Kidney capillary endothelial cell (primary cell): ENCODE measurements around the gene RPS19.
A peak's percentile ranks its signal among the peaks of the same experiment; 100 is the strongest.

Experiments
- DNase-seq: peaks from one replicate; pipeline ENCODE4 v3.0.0-alpha.2; 2018; ENCODE audit warnings: low spot score

RPS19 gene

DNA sequence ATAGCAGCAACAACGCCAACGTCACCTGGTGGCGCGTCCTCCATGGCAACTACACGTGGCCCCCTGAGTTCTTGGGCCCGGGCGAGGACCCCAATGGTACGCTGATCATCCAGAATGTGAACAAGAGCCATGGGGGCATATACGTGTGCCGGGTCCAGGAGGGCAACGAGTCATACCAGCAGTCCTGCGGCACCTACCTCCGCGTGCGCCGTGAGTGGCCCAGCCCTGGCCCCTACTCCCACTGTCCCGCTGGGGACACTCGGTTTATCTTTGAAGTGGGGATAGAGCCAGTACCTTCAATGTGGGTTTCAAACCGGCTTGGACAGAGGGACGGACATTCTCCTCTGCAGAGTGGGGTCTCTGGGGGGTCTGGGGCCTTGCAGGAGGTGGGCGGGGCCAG is 19.0 kb downstream of the RPS19 start:
- DNase-seq, result no peak

DNA sequence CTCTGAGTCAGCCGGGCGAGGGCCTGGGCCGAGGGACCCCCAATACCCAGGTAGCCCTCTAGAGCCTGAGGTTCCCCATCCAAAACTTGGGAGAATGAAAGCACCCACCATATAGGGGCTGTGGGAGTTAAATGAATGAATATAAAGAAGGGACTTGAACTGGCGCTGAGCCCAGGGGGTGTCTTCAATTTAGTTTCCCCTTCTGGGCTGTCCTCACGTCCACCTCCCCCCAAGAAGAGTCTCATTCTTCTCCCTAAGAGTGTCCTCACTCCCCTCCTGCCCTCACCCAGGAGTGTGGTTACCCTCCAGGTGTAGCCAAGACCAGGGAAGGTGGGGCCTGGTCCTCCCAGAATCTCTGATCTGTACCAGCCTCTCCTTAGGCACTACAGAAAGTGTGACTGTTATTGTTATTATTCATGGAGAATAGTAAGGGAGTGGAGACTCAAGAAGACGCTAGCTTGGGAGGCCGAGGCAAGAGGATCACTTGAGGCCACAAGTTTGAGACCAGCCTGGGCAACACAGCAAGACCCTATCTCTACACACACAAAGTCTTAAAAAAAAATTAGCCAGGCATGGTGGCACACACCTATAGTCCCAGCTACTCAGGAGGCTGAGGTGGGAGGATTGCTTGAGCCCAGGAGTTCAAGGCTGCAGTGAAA is 19.7 kb downstream of the RPS19 start:
- DNase-seq, result no peak

DNA sequence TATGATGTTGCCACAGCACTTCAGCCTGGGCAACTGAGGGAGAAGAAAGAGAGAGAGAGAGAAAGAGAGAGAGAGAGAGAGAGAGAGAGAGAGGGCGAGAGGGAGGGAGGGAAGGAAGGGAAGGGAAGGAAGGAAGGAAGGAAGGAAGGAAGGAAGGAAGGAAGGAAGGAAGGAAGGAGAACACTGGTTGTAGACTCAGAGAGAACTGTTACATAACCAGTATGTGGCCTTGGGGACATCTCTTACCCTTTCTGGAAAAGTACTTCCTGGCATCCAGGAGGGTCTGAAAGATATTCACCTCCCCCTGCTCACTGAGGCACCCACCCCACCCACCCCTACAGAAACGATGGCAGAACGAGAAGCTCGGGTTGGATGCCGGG is 20.3 kb downstream of the RPS19 start:
- DNase-seq, result no peak

DNA sequence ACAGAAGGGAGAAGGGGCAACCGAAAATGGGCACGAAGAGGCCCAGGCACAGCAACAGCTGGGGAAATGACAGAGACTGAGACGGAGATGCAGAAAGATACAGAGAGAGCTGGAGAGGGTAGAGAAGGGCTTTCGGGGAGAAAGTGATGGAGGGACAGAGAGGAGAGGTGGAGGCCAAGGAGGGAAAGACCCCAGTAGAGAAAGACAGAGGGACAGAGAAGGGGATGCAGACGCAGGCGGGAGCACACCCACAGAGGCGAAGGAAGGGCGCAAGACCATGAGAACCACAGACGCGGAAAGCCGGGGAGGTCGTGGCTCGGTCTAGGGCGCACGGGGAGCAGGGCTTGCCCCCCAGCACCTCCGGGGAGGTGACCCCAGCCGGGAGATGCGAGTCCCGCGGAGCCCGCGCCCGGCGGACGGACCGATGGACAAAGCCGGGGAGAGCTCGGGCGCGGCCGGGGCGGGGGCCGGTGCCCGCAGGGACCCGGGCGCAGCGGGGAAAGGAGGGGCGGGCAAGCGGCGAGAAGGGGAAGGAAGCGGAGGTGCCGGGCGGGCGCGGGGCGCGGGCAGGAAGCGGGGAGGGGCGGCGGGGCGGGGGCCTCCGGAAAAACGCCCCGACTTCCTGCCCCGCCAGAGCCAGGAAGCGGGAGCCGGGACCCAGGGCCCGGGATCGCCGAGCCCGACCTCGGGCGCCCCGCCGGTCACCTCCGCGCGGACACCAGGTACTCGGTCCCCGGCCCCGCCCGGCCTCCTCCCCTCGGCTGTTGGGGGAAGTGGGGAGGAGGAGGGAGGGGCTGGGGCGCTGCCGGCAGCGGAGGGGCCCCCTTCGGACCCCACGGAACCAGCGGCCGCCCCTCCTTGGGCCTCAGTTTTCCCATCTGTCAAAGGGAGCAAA is 22.8 kb downstream of the RPS19 start, which contains the start of gene ARHGEF1:
TSS of gene ARHGEF1 (plus strand) at position 617 of the 895 bp plus-strand sequence. CDS start 4,899 bp downstream, outside the sequence.
- DNase-seq, result peak; percentile 55

DNA sequence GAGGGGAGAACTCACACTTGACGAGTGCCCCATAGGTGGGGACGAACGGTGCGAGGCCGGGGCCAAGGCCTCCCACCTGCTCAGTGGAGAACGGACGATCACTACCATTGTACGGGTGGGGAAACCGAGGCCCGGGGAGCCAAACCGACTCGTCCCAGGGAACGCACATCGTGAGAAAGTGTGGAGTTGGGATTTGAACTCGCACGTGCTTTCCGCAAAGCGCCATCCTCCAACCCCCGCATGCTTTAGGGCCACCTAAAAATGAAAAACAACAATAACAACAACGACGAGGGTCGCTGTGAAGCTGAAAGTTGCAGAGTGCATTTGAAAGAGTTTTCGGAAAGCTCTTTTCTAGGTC is 23.4 kb downstream of the RPS19 start:
- no peak for DNase-seq

DNA sequence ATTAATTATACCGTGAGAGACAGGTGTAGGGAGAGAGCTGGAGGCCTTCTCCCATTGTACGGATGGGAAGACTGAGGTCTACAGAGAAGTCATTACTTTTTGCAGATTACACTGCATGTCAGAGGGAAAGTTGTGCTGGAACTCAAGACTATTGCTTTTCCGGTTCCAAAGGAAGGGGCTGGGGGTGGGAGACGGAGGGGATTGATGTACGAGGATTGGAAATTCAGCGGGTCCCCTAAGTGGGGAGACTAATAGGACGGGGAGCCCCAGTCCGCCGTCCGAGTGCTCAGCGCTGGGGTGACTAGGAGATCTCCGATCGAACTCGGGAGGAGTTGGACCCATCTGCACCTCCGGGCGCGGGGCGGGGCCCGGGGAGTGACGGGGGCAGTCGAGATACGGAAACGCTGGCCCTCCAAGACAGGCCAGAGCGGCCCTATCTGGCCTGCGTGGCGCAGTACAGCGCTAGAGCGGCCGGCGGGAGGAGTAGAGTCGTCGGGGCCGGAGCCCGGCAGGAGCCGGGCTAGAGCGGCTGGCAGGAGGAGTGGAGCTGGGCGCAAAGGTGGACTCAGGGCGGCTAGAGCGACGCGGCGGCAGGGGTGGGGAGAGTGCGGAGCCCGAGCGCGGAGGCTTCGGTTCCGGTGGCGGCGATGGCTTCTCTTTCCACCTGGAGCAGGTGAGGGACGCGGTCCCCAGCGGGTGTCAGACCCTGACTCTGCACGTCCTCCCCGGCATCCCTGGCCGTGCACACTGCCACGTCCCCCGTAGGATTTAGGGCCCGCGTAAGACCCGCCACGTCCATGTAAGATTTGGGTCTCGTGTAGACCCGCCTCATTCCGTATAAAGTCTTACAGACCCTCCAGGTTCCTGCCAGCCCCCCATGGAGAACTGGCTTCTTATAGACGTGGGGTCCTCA is 24.0 kb downstream of the RPS19 start:
- peak; percentile 93 for DNase-seq

DNA sequence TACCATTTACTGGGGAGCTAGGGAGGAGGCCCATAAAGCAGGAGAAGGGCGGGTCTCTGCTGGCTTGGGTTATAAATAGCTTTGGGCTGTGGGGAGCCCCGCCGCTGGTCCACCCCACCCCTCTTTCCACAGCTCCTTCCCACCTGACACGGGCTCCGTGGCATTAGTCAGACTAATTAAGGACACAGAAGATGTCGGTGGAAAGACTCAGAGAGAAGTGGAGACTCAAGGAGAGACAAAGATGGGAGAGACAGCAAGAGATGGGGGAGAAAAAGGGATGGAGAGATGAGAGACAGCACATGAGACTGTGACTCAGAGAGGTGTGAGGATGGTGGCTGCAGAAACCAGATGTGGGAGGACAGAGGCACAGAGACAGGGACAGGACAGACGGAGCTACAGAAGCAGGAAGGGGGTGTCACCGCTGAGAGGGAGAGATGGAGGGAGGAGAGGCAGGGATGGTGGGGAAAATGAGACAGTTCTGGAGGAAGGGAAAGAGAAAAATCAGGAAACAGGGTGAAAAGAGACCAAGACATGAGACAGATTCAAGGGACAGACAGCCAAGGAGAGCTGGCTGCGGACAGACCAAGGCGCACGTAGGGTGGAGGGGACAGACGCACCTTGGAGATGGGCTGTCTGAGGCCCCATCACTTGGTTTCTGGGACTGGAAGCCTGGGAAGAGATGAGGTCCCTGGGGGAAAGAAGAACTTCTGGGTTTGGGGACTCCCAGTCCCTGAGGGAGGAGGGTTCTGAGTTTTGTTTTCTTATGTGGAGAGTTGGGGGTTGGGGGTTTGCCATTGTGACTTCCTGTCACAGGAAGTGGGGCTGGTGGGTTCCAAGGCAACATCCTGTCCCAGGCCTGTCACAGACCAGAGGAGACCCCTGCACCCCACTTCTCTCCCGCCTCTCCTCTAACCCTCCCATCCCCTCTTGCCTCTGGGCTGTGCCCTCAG is 27.0 kb downstream of the RPS19 start:
- DNase-seq, result no peak

DNA sequence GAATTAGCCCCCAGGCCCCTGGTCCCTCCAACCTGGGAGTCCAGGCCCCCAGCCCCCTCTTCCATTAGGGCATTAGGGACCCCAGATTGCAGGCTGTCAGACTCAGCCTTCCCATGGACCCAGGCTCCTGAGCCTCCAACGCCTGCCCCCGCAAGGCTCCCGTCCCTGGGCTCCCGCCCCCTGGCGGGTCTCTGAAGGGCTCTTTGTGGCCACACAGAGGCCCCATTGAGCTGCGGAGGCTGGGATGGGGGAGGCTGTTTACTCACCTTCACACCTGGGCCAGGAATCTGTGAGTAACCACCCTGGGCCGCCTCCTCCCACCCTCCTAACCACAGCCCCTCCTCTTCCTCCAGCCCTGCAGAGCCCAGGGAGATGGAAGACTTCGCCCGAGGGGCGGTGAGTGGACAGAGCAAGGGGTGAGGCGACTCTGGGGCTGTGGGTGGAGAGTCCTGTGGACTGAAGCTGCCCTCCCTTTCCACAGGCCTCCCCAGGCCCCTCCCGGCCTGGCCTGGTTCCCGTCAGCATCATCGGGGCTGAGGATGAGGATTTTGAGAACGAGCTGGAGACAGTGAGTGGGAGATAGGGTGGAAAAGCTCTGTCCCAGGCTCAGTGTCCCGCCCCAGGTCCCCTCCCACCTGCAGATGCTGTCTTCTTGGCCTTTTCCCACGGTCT is 27.8 kb downstream of the RPS19 start:
- no peak for DNase-seq

DNA sequence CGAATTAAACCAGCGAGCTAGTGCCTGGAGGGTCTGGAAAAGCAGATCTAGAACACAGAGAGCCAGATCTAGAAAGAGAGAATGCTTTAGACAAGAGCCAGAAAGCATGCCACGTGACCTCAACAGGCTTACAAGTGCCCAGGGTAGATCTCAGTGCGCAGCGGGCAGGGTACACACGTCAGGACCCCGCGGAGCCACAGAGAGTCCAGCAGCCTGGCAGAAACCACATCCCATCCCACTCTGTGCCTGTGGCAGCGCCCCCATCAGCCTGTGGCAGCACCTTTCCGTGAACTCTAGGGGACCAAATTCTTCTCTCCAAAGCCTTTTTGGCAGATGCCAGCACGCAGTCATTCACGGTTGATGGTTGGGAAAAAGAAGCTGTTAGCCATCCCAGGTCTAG is 28.9 kb downstream of the RPS19 start:
- no peak for DNase-seq

DNA sequence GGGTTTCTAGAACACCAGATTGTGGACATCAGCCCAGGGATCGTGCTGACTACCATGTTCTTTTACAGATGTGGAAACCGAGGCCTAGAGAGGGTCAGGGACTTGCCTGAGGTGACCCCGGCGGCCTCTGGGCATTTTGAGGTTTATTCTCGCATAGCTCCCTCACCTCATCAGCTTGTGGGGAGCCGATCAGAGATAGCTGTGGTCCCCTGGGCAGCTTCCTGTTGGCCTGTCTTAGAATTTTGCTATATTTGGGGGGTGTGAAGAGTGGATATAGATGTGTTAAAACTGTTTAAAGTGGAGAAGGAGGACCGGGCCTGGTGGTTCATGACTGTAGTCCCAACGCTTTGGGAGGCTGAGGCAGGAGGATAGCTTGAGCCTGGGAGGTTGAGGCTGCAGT is 29.8 kb downstream of the RPS19 start:
- DNase-seq, result no peak

DNA sequence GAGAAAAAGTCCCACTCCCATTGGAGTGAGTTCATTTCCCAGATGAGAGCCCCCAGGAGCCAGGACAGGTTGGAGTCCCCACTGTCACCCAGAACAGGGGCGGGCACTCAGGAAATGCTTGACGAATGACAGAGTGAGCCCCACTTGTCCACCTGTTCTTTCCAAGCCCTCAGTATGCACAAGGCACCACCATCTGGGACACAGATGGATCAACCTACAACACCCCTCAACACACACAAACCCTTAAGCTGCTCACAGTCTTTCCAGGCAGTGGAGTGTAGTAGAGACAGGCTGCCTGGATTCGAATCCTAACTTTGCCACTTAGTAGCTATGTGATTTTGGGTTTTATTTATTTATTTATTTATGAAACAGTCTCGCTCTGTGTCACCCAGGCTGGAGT is 30.9 kb downstream of the RPS19 start:
- DNase-seq, result no peak

DNA sequence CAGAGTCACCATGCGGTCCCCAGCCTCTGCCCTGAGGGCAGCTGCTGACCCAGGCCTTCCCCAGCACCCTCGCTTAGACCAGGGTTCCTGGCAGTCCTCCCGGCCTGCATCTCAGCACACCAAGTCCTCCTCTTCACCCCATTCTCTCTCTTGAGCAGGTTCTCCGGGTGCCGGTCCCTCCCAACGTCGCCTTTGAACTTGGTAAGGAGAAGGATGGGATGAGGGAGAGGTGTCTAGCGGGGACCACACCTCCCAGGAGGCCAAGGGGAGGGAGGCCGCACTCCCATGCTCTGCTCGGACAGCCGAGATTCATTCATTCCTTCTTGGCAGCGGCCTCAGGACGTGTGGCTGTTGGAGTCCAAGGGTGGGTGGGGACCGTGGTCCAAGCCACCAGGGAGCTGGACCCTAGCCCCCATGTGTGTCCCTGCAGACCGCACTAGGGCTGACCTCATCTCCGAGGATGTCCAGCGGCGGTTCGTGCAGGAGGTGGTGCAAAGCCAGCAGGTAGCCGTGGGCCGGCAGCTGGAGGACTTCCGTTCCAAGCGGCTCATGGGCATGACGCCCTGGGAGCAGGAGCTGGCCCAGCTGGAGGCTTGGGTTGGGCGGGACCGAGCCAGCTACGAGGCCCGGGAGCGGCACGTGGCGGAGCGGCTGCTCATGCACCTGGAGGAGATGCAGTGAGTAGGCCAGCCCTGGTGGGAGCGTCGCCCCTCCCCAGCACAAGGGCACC is 32.3 kb downstream of the RPS19 start:
- DNase-seq, result no peak

DNA sequence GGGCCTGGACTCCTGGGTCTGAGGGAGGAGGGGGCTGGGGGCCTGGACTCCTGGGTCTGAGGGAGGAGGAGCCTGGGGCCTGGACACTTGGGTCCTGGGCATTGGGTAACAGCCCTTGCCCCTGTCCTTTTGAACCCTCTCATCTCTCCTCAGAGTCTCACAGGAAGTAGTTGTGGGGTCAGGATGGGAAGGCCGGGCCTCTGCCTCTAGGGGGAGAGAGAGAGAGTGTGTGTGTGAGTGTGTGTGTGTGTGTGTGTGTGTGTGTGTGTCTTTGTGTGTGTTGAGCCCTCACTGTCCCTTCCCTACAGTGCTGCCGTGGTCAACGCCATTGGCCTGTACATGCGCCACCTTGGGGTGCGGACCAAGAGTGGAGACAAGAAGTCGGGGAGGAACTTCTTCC is 33.8 kb downstream of the RPS19 start:
- DNase-seq, result peak; percentile 46

DNA sequence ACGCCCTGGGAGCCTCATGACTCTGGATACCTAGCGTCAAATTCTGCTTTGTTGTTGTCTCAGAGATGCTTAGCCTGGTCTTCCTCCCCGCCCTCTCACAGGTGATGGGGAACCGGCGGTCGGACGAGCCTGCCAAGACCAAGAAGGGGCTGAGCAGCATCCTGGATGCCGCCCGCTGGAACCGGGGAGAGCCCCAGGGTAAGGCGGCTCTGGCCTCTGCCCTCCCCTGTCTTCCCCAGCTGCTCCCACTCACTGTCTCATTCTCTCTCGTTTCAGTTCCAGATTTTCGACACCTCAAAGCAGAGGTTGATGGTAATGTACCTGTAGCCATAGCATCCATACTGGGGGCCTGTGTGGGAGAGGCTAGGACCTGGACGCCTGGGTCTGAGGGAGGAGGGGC is 34.3 kb downstream of the RPS19 start:
- no peak for DNase-seq

DNA sequence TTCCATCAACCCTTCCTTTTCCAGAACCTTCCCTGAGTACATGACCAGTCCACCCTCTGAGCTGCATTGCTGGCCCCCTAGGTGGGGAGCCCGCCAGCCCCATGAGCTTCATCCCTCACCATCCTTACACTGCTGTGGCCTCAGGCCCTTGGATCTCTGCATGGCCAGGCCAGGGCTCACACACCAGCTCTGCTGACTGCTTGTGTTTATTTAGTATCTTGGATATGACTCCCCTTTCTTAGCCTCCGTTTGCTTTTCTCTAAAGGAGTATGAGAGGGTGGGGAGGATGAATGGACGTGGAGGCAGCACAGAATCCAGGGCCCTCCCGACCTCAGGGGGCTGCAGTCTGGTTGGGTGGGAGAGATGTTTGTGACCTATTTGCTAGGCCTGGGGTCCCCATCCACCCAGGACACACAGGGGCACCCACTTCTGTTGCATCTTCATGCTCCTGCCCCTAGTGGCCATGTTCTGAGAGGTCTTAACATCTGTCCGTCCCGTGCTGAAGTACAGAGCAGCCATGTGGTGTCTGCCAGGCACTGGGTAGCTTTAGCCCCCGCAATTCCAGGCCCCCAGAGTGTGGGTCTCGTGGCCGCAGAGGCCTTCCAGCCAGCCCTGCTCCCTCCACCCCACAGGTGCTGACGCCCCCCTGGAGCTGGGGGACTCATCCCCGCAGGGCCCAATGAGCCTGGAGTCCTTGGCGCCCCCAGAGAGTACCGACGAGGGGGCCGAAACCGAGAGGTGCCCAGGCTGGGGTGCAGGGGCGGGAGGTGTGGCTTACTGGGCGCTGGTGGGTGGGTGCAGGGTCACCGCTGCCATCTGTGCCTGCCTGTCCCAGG is 35.9 kb downstream of the RPS19 start:
- DNase-seq, result no peak

DNA sequence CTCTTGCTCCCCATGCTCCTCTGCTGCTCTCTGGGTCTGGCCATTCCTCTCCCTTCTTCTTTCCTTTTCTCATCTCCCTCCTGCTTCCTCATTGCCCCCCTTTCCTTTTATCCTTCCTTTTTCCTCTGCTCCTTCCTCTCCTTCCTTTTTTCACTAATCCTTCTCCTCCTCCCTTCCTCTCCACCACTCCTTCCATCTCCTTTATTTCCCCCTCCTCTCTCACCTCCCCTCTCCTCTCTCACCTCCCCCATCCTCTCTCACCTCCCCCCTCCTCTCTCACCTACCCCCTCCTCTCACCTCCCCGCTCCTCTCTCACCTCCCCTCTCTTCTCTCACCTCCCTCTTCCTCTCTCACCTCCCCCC is 36.5 kb downstream of the RPS19 start:
- no peak for DNase-seq

DNA sequence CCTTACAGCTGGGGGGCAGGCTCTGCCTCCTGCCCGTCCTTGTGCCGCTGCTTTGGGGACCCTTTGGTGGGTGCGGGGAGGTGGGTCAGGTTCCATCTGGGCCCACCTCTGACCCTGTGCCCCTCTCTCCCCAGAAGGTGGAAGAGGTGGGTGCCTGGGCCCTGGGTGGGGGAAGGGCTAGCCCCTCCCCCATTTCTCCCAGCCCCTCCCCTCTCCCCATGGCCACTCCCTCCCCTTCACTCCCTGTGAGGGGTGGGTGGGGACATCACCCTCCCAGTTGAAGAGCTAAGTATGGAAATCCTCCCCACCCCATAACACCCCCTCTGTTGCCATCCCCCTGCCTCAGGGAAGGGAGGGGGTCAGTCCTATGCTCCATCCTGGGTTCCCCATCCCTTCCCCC is 37.1 kb downstream of the RPS19 start:
- DNase-seq, result no peak

DNA sequence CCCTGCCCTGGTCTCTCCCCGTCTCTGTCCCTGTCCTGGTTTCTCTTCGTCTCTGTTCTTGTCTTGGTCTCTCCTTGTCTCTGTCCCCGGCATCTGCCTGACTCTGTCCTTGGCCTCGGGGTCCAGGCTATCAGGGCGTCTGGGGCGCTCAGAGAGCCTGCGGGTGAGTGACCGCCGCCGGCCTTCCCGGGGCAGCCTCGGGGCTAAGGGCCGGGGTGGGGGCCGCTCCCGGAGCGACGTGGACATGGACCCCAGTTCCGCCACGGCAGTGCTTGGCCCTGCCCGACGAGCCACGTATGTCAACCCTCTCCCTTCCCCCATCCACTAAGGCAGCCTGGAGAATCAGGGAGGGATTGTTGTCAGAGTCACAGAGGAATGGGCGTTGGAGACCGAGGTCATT is 37.8 kb downstream of the RPS19 start:
- DNase-seq, result no peak

DNA sequence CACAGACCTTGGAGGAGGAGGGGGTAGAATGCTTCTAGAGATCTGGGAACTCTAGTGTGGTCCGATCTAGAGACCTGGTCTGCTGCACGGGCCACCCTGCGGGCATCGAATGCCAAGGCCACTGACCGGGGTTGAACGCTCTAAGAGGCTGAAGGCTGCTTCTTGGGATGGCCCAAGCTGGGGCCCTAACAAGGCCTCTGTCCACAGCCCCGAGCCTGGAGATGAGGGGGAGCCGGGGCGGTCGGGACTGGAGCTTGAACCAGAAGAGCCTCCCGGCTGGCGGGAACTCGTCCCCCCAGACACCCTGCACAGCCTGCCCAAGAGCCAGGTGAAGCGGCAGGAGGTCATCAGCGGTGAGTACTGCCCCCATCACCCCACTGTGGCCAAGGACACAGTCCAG is 38.2 kb downstream of the RPS19 start:
- no peak for DNase-seq
